GM18951 (cell line): Measurements from ENCODE around the gene STIM2.
"Not testable (repeated sequence)": the region's sequence is repeated elsewhere in the genome, so short reads cannot be mapped to it uniquely, and the experiment has no call there.

ENCODE experiments used
- POLR2A ChIP-seq: IDR thresholded peaks from 4 replicates; pipeline ENCODE4 v1.6.1; 2011; ENCODE audit warnings: mild to moderate bottlenecking; ENCODE audit not compliant: insufficient read length, insufficient read depth; ENCODE audit errors: extremely low read depth
- in situ Hi-C: fragments of 300-500 bp; cut with MboI; formaldehyde crosslinking; loops from one replicate; pipeline ENCODE4 v1.12.0; 2022; ENCODE audit warnings: low sequenced_read_pairs, mixed read lengths, inconsistent platforms; ENCODE audit not compliant: unreplicated experiment

Gene STIM2

DNA sequence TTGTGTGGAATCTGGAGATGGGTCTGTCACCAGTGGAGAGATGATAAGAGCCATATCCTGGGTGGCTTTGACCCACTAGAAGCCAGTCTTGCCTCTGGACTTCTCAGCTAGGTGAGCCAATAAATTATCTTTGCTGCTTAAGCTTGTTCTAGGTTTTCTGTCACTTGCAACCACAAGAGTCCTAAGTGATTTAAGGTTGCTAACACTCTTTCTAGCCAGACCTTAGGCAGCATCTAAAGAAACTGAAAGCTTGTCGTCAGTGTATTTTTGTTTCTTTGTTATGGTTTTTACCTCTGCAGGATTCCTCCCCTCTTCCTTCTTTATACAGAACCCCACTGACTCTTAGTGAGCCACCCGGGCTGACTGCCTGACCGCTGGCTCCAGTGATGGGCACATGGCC, 37.1 kb upstream of the STIM2 start:
- TF ChIP-seq POLR2A, result no peak
- in situ Hi-C loops, result no loop called here

DNA sequence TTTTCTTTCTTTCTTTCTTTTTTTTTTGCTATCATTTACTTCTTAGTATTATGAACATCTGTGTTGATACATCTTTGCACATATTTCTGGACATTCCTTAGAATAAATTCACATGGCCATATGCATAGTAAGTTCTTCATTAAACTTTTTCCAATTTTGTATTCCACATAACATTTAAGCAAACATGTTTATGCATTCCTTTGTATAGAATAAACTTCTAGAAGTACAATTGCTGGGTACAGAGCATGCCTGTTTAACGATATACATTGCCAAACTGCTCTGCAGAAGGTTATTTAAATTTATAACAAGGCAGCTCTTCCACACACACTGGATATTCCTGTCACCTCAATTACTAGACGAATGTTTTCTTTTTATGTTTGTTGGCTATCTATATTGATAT, 36.0 kb upstream of the STIM2 start:
- in situ Hi-C loops, result no loop called here
- TF ChIP-seq POLR2A, result no peak

DNA sequence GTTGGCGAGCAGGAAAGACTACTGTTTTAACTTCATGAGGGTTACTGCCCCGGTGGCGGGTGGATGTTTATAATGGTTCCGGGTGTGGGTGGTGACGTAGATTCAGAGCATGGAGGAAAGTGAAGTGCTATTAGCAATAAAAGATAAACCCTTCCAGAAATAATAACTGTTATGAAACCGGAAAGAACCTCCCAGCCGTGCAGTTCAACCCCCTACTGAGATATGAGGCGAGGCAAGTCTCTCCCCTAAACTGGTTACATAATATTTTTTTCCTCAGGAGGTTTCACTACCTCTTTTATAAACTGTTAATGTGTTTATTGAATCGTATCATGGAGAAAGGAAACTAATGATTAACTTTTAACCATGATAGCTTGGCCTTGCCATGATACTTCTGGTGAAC, 33.9 kb upstream of the STIM2 start:
- no peak for TF ChIP-seq POLR2A

DNA sequence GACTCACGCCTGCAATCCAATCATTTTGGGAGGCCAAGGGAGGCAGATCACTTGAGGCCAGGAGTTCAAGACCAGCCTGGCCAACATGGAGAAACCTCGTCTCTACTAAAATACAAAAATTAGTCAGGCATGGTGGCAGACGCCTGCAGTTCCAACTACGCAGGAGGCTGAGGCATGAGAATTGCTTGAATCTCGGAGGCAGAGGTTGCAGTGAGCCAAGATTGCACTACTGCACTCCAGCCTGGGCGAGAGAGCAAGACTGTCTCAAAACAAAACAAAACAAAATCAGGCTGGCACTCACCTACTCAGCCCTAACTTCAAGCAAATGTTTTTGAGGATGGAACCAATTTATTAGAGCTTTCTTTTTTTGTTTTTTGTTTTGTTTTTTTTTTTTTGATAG, 33.3 kb upstream of the STIM2 start:
- in situ Hi-C loops, result not testable (repeated sequence)

More for the DNA sequence above, 33.9 kb upstream of the STIM2 start:
- in situ Hi-C loops, result no loop called here

DNA sequence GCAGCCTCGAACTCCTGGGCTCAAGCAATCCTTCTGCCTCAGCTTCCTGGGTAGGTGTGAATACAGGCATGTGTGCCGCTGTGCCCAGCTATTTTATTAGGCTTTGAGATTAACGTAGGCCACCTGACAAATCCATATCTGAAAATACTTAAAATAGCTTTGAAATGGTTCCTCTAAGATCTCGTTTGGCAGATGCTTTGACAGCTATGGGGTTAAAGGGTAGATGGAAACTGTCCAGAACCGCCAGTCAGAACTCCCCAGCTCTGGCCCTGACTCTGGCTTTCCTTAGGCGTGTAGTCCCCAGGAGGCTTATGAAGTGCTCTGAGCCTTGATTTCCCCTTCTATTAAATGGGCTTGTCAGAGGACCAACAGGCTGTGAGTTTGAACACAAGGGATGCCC, 32.8 kb upstream of the STIM2 start:
- in situ Hi-C loops, result no loop called here
- TF ChIP-seq POLR2A, result no peak

DNA sequence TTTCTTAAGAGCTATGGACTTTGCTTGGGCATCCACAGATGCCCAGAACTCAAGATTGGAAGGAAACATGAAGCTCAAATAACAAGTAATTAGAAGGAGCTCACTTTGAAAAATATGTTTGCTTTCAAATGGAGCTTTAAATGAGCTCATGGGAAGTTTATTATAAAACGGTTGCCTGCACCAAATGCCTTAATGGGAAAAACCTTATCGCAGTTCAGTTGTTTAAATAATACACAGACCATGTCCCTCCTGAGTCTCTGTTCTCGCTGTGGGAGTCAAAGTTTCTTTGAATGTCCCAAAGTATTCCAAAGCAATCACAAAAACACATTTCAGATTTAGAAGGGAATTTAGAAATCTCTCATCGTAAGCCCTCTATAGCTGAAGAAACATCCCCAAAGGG, 31.6 kb upstream of the STIM2 start:
- in situ Hi-C loops, result no loop called here
- TF ChIP-seq POLR2A, result no peak

DNA sequence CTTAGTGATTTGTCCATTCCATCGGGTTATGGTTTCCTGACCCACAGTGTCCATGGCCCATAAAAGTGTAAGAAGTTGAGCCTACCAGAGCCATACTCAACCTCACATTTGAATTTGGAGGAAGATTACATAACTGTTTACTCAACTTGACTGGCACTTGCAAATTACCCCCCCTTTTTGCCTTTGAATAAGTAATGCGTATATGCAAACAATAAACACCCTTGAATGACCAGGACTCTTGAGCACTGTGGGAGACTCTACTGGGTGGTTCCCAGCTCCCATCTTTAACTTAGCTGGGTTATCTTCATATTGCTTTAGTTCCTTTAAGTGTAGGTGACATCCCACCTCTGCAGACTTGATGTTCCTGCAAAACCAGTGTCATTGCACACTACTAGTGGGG, 30.6 kb upstream of the STIM2 start:
- in situ Hi-C loops, result no loop called here
- no peak for TF ChIP-seq POLR2A

DNA sequence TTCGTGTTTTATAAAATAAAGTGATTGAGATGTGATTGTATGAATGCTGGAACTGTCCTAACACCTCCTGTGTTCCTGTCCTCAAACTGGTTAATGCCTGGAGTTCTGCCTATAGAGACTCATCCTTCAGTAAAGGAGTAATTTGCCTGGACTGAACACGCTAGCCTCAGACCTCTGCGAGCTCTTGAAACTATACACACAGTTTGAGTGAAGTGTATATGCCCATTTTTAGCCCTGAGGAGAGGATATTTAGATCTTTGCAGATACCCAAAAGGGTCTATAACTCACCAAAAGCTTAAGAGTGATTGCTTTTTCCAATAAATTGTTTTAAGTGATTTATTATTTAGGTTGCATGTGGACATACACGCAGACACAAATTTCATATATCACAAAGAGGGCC, 29.9 kb upstream of the STIM2 start:
- in situ Hi-C loops, result no loop called here
- TF ChIP-seq POLR2A, result no peak

DNA sequence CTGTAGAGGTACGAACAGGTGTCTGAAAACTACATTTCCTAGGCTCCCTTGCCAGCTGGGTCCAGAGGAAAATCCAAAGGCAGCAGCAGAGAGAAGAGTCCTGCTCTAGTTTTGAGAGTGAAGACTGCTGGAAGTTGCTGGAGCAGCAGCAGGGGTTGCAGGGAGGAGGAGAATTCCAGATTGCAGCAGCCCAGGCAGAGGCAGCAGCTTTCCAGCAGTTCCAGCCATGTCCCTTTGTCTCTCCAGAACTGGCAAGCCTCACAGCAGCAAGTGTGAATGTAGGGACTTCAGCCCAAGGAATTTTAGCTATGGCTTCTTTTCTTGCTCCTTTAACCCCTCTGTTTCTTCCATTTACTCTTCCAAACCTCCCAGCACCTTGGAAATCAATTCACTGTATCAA, 24.1 kb upstream of the STIM2 start:
- no peak for TF ChIP-seq POLR2A
- in situ Hi-C loops, result no loop called here

DNA sequence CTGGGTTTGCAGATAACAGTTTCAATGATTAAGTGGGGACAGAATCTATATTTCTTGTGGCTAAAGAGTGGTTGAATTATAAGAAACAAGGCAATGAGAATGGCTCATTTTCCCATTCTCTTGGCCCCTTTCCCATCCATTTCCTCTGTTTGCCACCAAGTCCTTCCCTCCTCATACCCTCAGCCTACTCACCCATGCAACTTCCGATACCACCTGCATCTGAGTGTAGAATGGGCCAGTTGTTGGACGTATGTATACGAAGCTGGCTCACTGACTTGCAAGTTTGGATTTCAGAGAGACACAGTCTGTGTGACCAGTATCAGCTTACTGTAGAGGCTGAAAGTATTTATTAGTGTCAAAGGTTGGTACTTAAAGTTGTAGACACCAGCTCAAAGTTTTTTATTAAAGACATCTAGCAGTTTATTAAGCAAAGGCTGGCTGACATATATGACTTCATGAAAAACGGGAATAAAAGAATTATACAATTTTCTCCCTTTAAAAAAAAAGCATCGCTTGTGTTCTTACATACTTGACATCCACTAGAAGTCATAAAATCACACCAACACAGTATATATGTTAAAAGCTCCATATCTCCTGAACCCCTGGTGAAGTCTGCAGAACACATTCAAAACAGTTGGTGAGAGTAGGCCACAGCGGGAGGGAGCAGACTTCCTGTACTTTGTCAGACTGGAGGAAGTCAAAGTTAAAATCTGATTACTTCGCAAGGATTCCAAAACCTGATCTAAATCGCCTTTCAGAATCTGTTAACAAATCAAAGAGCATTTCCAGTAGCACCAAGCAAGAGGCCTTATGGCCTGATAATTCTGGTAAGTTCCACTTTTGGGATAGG, 22.4 kb upstream of the STIM2 start:
- TF ChIP-seq POLR2A, result no peak
- in situ Hi-C loops, result no loop called here

DNA sequence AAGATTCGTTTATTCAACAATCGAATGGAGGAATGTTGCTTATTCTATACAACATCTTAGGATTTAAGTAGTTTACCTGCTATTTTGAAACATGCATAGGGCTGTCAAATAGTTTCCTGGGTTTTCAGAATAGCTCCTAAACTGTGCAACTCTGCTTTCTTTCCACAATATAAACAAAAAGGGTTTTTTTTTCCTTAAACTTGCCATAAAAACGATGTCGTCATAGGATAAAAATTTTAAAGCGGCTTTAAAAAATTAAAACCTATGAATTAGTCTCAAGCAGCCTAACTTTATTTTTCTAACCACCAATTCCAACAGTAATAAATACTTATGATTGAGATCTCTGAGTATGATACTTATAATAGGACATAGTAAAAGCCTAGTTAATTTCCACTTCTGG, 21.6 kb upstream of the STIM2 start:
- in situ Hi-C loops, result no loop called here
- no peak for TF ChIP-seq POLR2A

DNA sequence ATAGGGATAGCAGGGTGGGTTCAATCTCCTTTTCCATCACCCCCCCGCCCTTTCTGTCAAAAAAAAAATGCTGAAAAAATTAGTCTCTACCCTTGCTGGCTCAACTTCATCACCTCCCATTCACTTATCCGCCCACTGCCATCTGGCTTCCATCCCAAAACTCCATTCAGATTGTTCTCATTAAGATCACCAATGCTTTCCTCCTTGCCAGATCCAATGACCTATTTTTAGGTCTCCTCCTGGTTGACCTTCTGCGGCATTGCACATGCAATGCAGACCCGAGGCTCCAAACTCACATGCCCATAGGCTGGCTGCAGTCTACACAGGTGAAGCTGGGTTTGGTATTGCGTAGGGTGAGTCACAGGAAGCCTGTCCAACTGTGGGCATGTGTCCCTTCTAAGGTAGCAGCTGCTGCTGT, 21.1 kb upstream of the STIM2 start:
- TF ChIP-seq POLR2A, result no peak
- in situ Hi-C loops, result no loop called here

DNA sequence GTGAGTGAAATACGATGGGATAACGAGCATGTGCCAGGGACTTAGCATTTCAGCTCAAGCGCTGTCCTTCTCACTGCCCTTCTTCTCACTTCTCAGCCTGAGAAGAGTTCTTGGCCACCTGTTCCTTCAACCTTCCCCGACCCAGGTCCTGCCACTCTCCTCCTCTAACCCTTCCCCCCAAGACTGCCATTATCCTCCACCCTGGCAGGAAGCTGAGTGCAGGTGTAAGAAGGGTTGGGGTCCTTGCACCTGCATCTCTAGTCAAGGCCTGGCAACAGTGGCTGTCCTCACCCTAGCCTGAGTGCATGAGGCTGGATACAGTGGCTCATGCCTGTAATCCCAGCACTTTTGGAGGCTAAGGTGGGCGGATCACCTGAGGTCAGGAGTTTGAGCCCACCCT, 19.9 kb upstream of the STIM2 start:
- in situ Hi-C loops, result no loop called here

DNA sequence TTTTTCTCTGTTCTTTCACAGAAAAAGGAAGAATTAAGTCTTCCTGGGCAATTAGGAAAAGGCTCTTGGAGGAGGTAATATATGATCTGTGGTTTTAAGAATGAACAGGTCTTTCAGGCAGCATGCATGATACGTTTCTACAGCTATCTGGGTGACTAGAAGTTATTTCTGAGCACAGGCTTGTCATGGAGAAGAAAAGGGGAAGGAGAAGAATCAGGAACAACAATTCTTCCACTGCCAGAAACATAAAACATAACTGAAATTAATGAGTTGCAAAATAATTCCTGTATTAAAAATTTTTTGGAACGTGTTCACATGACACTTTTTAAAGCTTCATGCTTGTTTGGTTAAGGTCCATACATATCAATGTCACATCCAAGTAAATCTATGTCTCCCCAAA, 17.7 kb upstream of the STIM2 start:
- TF ChIP-seq POLR2A, result no peak
- in situ Hi-C loops, result no loop called here

More for the DNA sequence above, 19.9 kb upstream of the STIM2 start:
- TF ChIP-seq POLR2A, result no peak

DNA sequence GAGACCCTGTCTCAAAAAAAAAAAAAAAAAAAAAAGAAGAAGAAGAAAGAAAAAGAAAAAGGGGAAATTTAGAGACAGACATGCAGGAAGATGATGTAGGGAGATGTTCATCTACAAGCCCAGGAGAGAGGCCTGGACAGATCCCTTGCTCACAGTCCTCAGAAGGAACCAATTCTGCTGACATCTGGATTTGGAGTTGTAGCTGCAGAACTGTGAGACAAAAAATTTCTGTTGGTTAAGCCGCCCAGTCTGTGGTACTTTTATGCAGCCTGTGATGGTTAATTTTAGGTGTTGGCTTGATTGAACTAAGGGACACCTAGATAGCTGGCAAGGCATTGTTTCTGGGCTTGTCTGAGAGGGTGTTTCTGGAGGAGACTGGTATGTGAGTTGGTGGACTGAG, 10.1 kb upstream of the STIM2 start:
- in situ Hi-C loops, result no loop called here
- no peak for TF ChIP-seq POLR2A
